Measurements from ENCODE around the gene B9D1.

B9D1 gene

GRCh38 chr17:19308398-19308797 is 54.1 kb downstream of the B9D1 start:
- H3K9me3 ChIP-seq, result no peaks in the 10 kb centered on the region
- H3K4me1 ChIP-seq, result peaks cover 92% of the 10 kb centered on the region
- peaks cover 57% of the 10 kb centered on the region for H3K27me3 ChIP-seq
- no peak overlapping the region for H3K9ac ChIP-seq
- H3K4me2 ChIP-seq, result peak overlapping the region; percentile 91
- H3K4me3 ChIP-seq, result no peak overlapping the region
- no peaks in the 10 kb centered on the region for H3K36me3 ChIP-seq
- H4K20me1 ChIP-seq, result peaks cover 28% of the 10 kb centered on the region
- TF ChIP-seq Cebpa-rat (IDR thresholded peaks at IDR 0.05), result no peak
- no peak overlapping the region for H3K27ac ChIP-seq

DNA sequence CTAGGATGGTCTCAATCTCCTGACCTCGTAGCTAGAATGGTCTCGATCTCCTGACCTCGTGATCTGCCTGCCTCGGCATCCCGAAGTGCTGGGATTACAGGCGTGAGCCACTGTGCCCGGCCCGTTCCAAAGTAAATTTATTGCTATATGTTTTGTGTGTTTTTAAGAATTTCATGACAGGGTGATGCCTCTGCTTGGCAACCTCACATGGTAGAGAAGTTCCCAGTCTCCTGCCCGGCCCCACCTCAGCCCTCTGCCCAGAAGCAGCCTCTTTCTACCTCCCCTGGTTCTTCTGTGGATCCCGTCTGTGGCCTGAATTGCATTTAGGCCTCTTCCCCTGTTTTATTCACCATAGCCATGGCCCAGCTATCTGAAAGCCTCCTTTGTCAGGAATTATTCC is 55.0 kb downstream of the B9D1 start:
- no peak overlapping the region for H3K9ac ChIP-seq
- peaks cover 96% of the 10 kb centered on the region for H3K4me1 ChIP-seq
- H3K27me3 ChIP-seq, result peaks cover 48% of the 10 kb centered on the region
- no peaks in the 10 kb centered on the region for H3K9me3 ChIP-seq
- H3K4me2 ChIP-seq, result peak overlapping the region; percentile 91
- H4K20me1 ChIP-seq, result peaks cover 32% of the 10 kb centered on the region
- 0 out of 2 replicates have a peak overlapping the region, but pooled peaks have one; percentile 81 for H3K27ac ChIP-seq
- TF ChIP-seq Cebpa-rat (IDR thresholded peaks at IDR 0.05), result no peak
- H3K4me3 ChIP-seq, result no peak overlapping the region
- H3K36me3 ChIP-seq, result no peaks in the 10 kb centered on the region

DNA sequence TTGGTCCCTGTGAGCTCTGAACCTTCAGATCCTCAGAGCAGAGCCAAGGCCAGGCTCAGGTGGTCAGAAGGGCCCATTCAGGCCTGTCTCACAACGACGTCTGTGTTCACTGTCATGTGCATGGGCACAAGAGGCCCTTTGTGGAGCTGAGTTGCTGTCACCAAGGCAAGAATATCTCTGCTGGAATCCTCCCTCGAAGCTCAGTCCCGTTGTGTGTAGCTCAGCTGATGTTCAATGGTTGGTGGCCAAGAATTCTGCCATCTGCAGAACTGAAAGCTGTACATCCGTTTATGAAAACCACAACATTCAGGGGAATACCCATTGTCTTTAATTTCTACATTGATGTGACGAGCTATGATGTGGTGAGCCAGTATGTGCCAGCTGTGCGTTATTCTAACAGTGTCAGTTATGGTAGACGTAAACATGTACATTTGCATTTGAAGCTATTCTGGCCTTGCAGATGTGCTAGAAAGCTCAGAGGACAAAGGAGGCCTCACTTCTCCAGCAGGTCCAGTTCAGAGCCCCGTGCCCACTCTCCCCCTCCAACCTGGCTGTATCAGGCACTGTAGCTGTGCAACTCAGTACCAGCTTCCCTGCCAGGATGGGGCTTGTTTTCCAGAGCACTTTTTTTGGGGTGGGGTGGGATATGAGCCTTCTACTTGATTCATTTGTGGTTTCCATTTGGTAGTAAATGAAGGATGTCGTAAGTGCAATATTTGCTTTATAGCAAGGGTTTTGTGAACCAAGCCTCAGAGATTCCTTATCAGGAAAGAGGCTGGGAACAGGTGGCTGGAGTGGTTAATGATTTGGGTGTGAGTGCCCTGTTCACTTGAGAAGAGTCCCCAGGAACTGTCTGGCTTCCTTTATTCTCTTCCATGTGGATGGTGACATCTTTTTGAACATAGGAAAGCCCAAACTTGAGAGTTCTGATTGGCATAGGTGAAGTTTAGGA is 56.1 kb downstream of the B9D1 start:
- Histone ChIP-seq H3K9ac (peak overlapping the region; percentile 55; the same call in 1 of the 2 replicates), H3K27me3 (peaks cover 40% of the 10 kb centered on the region), H3K9me3 (no peaks in the 10 kb centered on the region), H3K4me1 (peaks cover 96% of the 10 kb centered on the region), H3K36me3 (no peaks in the 10 kb centered on the region), H3K27ac (peak overlapping the region; percentile 81), H3K4me3 (peak overlapping the region; percentile 39; the same call in 1 of the 2 replicates), H4K20me1 (peaks cover 43% of the 10 kb centered on the region), H3K4me2 (peak overlapping the region; percentile 91)
- TF ChIP-seq Cebpa-rat (IDR thresholded peaks at IDR 0.05), result no peak

GRCh38 chr17:19305761-19306159 is 56.8 kb downstream of the B9D1 start:
- peaks cover 95% of the 10 kb centered on the region for H3K4me1 ChIP-seq
- no peaks in the 10 kb centered on the region for H3K36me3 ChIP-seq
- H3K27ac ChIP-seq, result peak overlapping the region; percentile 57
- H4K20me1 ChIP-seq, result peaks cover 46% of the 10 kb centered on the region
- H3K27me3 ChIP-seq, result peaks cover 41% of the 10 kb centered on the region
- TF ChIP-seq Cebpa-rat (IDR thresholded peaks at IDR 0.05), result no peak
- H3K4me3 ChIP-seq, result peak overlapping the region; percentile 39
- H3K9me3 ChIP-seq, result no peaks in the 10 kb centered on the region
- peak overlapping the region; percentile 47; the same call in 1 of the 2 replicates for H3K9ac ChIP-seq
- peak overlapping the region; percentile 91 for H3K4me2 ChIP-seq

GRCh38 chr17:19305256-19305655 is 57.3 kb downstream of the B9D1 start:
- Histone ChIP-seq H4K20me1 (peaks cover 46% of the 10 kb centered on the region), H3K4me2 (peak overlapping the region; percentile 91)

DNA sequence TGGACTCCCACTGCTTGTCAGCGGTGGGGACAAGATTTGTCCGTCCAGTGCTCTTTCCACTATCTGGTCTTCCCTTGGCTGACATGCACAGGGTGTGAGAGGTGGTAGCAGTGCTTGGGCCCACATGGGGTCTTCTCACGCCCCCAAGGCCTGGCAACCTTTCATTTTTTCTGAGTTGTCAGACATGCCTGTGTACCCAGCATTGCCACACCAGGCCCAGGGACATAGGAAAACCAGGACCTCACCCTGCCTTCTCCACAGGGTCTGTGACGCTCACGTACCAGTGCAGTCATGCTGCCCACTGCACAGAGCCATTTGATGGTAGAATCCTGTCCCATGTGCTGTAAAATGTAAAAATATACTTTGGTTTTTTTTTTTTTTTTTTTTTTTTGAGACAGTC is 57.8 kb downstream of the B9D1 start:
- H3K27ac ChIP-seq, result no peak overlapping the region
- peaks cover 85% of the 10 kb centered on the region for H3K4me1 ChIP-seq
- H3K9ac ChIP-seq, result no peak overlapping the region
- no peaks in the 10 kb centered on the region for H3K36me3 ChIP-seq
- peak overlapping the region; percentile 91 for H3K4me2 ChIP-seq
- H3K4me3 ChIP-seq, result no peak overlapping the region
- H3K27me3 ChIP-seq, result peaks cover 39% of the 10 kb centered on the region
- H4K20me1 ChIP-seq, result peaks cover 47% of the 10 kb centered on the region
- no peak for TF ChIP-seq Cebpa-rat (IDR thresholded peaks at IDR 0.05)
- no peaks in the 10 kb centered on the region for H3K9me3 ChIP-seq

More at GRCh38 chr17:19305256-19305655, 57.3 kb downstream of the B9D1 start:
- Histone ChIP-seq H3K9me3 (no peaks in the 10 kb centered on the region), H3K27ac (peak overlapping the region; percentile 57; the same call in 1 of the 2 replicates), H3K36me3 (no peaks in the 10 kb centered on the region), H3K4me1 (peaks cover 90% of the 10 kb centered on the region), H3K9ac (peak overlapping the region; percentile 47; the same call in 1 of the 2 replicates), H3K4me3 (peak overlapping the region; percentile 39; the same call in 1 of the 2 replicates), H3K27me3 (peaks cover 41% of the 10 kb centered on the region)
- TF ChIP-seq Cebpa-rat (IDR thresholded peaks at IDR 0.05), result no peak

- Histone ChIP-seq H4K20me1 (peaks cover 46% of the 10 kb centered on the region), H3K36me3 (no peaks in the 10 kb centered on the region), H3K27ac (no peak overlapping the region), H3K4me2 (peak overlapping the region; percentile 91), H3K4me1 (peaks cover 80% of the 10 kb centered on the region), H3K4me3 (no peak overlapping the region), H3K9ac (no peak overlapping the region), H3K9me3 (no peaks in the 10 kb centered on the region), H3K27me3 (peaks cover 35% of the 10 kb centered on the region)
- TF ChIP-seq Cebpa-rat (IDR thresholded peaks at IDR 0.05), result no peak
These were observed 58.3 kb downstream of the B9D1 start for GRCh38 chr17:19304209-19304608.

DNA sequence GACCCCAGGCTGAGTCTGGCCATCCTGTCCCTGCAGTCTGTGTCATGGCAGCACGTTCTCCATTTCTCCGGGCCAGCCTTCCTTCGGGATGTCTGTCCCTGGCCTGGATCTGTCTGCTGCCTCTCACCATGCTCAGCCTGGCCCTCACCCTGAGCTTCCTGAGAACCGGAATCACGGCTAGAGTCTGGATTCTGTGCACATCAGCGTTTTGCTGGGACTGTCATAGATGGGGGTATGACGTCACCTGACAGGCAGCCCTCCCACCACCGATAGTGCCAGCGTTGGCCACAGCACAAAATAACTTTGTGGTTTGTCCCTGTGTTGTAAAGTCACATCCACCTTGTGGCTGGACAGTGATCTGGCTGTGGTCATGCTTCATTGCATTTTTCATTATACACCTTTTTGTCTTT is 59.2 kb downstream of the B9D1 start:
- Histone ChIP-seq H3K27me3 (peaks cover 28% of the 10 kb centered on the region), H3K36me3 (no peaks in the 10 kb centered on the region), H3K27ac (peak overlapping the region; percentile 53), H3K9ac (no peak overlapping the region), H3K9me3 (no peaks in the 10 kb centered on the region), H4K20me1 (peaks cover 46% of the 10 kb centered on the region), H3K4me2 (peak overlapping the region; percentile 91), H3K4me3 (no peak overlapping the region), H3K4me1 (peaks cover 72% of the 10 kb centered on the region)
- TF ChIP-seq Cebpa-rat (IDR thresholded peaks at IDR 0.05), result no peak

GRCh38 chr17:19302791-19303331 is 59.7 kb downstream of the B9D1 start:
- no peak for TF ChIP-seq Cebpa-rat (IDR thresholded peaks at IDR 0.05)
- Histone ChIP-seq H4K20me1 (peaks cover 47% of the 10 kb centered on the region), H3K4me2 (peak overlapping the region; percentile 91)

DNA sequence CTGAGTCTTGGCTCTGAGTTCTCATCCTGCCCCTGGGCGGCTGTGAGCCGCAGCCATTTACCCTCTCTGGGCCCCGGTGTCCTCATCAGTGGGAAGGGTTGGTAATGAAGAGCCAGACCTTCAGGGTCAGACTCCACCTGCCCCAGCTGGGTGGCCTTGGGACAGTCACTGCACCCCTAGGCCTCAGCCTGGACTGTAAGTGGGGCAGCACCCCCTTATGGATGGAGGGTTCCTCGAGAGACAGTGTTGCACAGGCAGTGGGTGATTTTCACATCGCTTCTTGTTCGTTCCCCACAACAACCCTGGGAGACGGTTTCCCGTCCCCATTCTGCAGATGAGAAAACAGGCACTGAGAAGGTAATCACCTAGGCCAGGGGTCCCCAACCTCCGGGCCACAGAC is 60.5 kb downstream of the B9D1 start:
- TF ChIP-seq Cebpa-rat (IDR thresholded peaks at IDR 0.05), result no peak
- no peaks in the 10 kb centered on the region for H3K36me3 ChIP-seq
- peaks cover 56% of the 10 kb centered on the region for H4K20me1 ChIP-seq

More at GRCh38 chr17:19302791-19303331, 59.7 kb downstream of the B9D1 start:
- no peaks in the 10 kb centered on the region for H3K9me3 ChIP-seq
- no peaks in the 10 kb centered on the region for H3K36me3 ChIP-seq
- H3K9ac ChIP-seq, result no peak overlapping the region
- H3K27ac ChIP-seq, result peak overlapping the region; percentile 53
- H3K27me3 ChIP-seq, result peaks cover 23% of the 10 kb centered on the region
- H3K4me1 ChIP-seq, result peaks cover 66% of the 10 kb centered on the region
- H3K4me3 ChIP-seq, result no peak overlapping the region

More for the DNA sequence above, 60.5 kb downstream of the B9D1 start:
- Histone ChIP-seq H3K9me3 (no peaks in the 10 kb centered on the region), H3K4me3 (no peak overlapping the region), H3K27ac (no peak overlapping the region), H3K27me3 (peaks cover 17% of the 10 kb centered on the region; the same call in 1 of the 2 replicates), H3K9ac (no peak overlapping the region), H3K4me1 (peaks cover 58% of the 10 kb centered on the region), H3K4me2 (peak overlapping the region; percentile 91)

Measured in BLaER1 (cell line).